Suprapubic skin (tissue), 4 donors: ENCODE results near the gene PRRT3. TPM values are rescaled to one million over a fixed set of nuclear protein-coding genes. Genes with fewer than 3 reads are reported as not detected.

Source experiments
- DNase-seq, 2 donors: peaks; one replicate each; pipeline ENCODE4 v3.0.0-alpha.2; 2019; ENCODE audit warnings: low spot score in 2 of 2
- H3K27ac ChIP-seq: fragments of 200-600 bp; sonication (generic); one replicate; pipeline ENCODE4 v1.5.1; 2019
- H3K27me3 ChIP-seq: fragments of 200-600 bp; sonication (generic); one replicate; pipeline ENCODE4 v1.5.1; 2019
- H3K36me3 ChIP-seq: fragments of 200-600 bp; sonication (generic); one replicate; pipeline ENCODE4 v1.5.1; 2019
- H3K4me1 ChIP-seq: fragments of 200-600 bp; sonication (generic); one replicate; pipeline ENCODE4 v1.5.1; 2019
- H3K4me3 ChIP-seq: fragments of 200-600 bp; sonication (generic); one replicate; pipeline ENCODE4 v1.5.1; 2019; ENCODE audit warnings: mild to moderate bottlenecking
- H3K9me3 ChIP-seq: fragments of 200-600 bp; sonication (generic); one replicate; pipeline ENCODE4 v1.5.1; 2019
- CTCF ChIP-seq, 2 donors: fragments of 200-600 bp in 1 of 2; fragments of 450-650 bp in 1 of 2; sonication (generic) in 1 of 2; IDR thresholded peaks; one replicate each; pipeline ENCODE4 v1.5.1; 2016 to 2019; ENCODE audit warnings: antibody characterized with exemption in 2 of 2, mild to moderate bottlenecking in 1 of 2, moderate library complexity in 1 of 2
- EP300 ChIP-seq: sonication (generic); formaldehyde crosslinking; IDR thresholded peaks from one replicate; pipeline ENCODE4 v1.6.1; 2017; ENCODE audit warnings: antibody characterized with exemption
- POLR2A ChIP-seq, 2 donors: fragments of 450-650 bp; IDR thresholded peaks; one replicate each; pipeline ENCODE4 v1.6.1; 2017; ENCODE audit warnings: antibody characterized with exemption in 2 of 2, mild to moderate bottlenecking in 2 of 2, moderate library complexity in 2 of 2
- POLR2AphosphoS5 ChIP-seq, 3 donors: sonication (generic); formaldehyde crosslinking; IDR thresholded peaks; one replicate each; pipeline ENCODE4 v1.6.1; 2017; ENCODE audit warnings: antibody characterized with exemption in 3 of 3
- WGBS: methylation state at CpG from one replicate; pipeline ENCODE4 v1.1.5; 2018; 5-methylcytosine and 5-hydroxymethylcytosine counted together
- total RNA-seq, 4 donors: library from RNA; depleted of rRNA; stranded (reverse); fragments of >200 nt; gene quantifications; one replicate each; pipeline ENCODE4 v1.1.0, GENCODE V29; 2016

Gene PRRT3
- total RNA-seq, 4 donors from 2014 or later: 2.5 to 6.1 (median 3.0) TPM

- WGBS: 83% methylated on average over 7 of the region's 7 CpGs
- no peaks in the 10 kb centered on the region for H3K27me3 ChIP-seq
- H3K4me1 ChIP-seq: peaks cover 62% of the 10 kb centered on the region
- H3K27ac ChIP-seq: no peak overlapping the region
- TF ChIP-seq CTCF (IDR thresholded peaks at IDR 0.05): no peak
- TF ChIP-seq EP300: no peak
- TF ChIP-seq POLR2AphosphoS5 (IDR thresholded peaks at IDR 0.05): no peak
- no peak for TF ChIP-seq POLR2A (IDR thresholded peaks at IDR 0.05)
- no peak overlapping the region for H3K4me3 ChIP-seq
- H3K36me3 ChIP-seq: peaks cover 31% of the 10 kb centered on the region
- no peaks in the 10 kb centered on the region for H3K9me3 ChIP-seq
- DNase-seq: no peak
Observed at GRCh38 chr3:9912294-9912935, 39.8 kb downstream of the PRRT3 start.

- peaks cover 33% of the 10 kb centered on the region for H3K36me3 ChIP-seq
- H3K27me3 ChIP-seq: no peaks in the 10 kb centered on the region
- no peak for TF ChIP-seq EP300
- TF ChIP-seq CTCF (IDR thresholded peaks at IDR 0.05): no peak
- no peak for TF ChIP-seq POLR2A (IDR thresholded peaks at IDR 0.05)
- no peak for TF ChIP-seq POLR2AphosphoS5 (IDR thresholded peaks at IDR 0.05)
- no peak overlapping the region for H3K27ac ChIP-seq
- WGBS: 68% methylated on average over 8 of the region's 8 CpGs
- no peak for DNase-seq
- no peak overlapping the region for H3K4me3 ChIP-seq
- no peaks in the 10 kb centered on the region for H3K9me3 ChIP-seq
- peaks cover 57% of the 10 kb centered on the region for H3K4me1 ChIP-seq
Observed at GRCh38 chr3:9911863-9912262, 40.3 kb downstream of the PRRT3 start.

- no peak for DNase-seq
- Histone ChIP-seq H3K4me3 (no peak overlapping the region), H3K27me3 (no peaks in the 10 kb centered on the region), H3K36me3 (peaks cover 35% of the 10 kb centered on the region), H3K4me1 (peaks cover 40% of the 10 kb centered on the region), H3K27ac (no peak overlapping the region), H3K9me3 (no peaks in the 10 kb centered on the region)
- TF ChIP-seq CTCF (IDR thresholded peaks at IDR 0.05): no peak
- no peak for TF ChIP-seq EP300
- TF ChIP-seq POLR2A (IDR thresholded peaks at IDR 0.05): no peak
- TF ChIP-seq POLR2AphosphoS5 (IDR thresholded peaks at IDR 0.05): no peak
- WGBS: 63% methylated on average over 7 of the region's 7 CpGs
Observed at GRCh38 chr3:9909221-9910013, 42.8 kb downstream of the PRRT3 start.

GRCh38 chr3:9908286-9908685 lies 43.9 kb downstream of the PRRT3 start:
- TF ChIP-seq POLR2AphosphoS5 (IDR thresholded peaks at IDR 0.05): no peak
- TF ChIP-seq CTCF (IDR thresholded peaks at IDR 0.05): no peak
- TF ChIP-seq EP300: no peak
- TF ChIP-seq POLR2A (IDR thresholded peaks at IDR 0.05): no peak
- peaks cover 38% of the 10 kb centered on the region for H3K4me1 ChIP-seq
- H3K9me3 ChIP-seq: no peaks in the 10 kb centered on the region
- no peaks in the 10 kb centered on the region for H3K27me3 ChIP-seq
- no peak for DNase-seq
- H3K27ac ChIP-seq: no peak overlapping the region
- H3K4me3 ChIP-seq: no peak overlapping the region
- H3K36me3 ChIP-seq: peaks cover 35% of the 10 kb centered on the region
- 81% methylated on average over 3 of the region's 3 CpGs for WGBS

GRCh38 chr3:9906480-9906879 lies 45.7 kb downstream of the PRRT3 start:
- H3K4me3 ChIP-seq: no peak overlapping the region
- H3K27me3 ChIP-seq: no peaks in the 10 kb centered on the region
- 77% methylated on average over 5 of the region's 5 CpGs for WGBS
- TF ChIP-seq EP300: no peak
- no peak for TF ChIP-seq POLR2AphosphoS5 (IDR thresholded peaks at IDR 0.05)
- no peak for TF ChIP-seq POLR2A (IDR thresholded peaks at IDR 0.05)
- TF ChIP-seq CTCF (IDR thresholded peaks at IDR 0.05): no peak
- no peaks in the 10 kb centered on the region for H3K9me3 ChIP-seq
- peaks cover 33% of the 10 kb centered on the region for H3K36me3 ChIP-seq
- DNase-seq: no peak
- H3K4me1 ChIP-seq: peaks cover 38% of the 10 kb centered on the region
- H3K27ac ChIP-seq: no peak overlapping the region
